HG03460 (cell line): ENCODE results near the gene CALN1.
"Not testable (repeated sequence)": the region's sequence is repeated elsewhere in the genome, so short reads cannot be mapped to it uniquely, and the experiment has no call there.

Experiments used
- ATAC-seq: cut with Tn5 transposase; IDR thresholded peaks from one replicate; pipeline ENCODE4 v1.9.1; 2021; ENCODE audit not compliant: unreplicated experiment

Gene CALN1

GRCh38 chr7:71768450-71768849 is 643.7 kb downstream of the CALN1 start:
- no peak for ATAC-seq

GRCh38 chr7:71766016-71766415 is 646.1 kb downstream of the CALN1 start:
- ATAC-seq, result no peak

GRCh38 chr7:71761336-71761735 is 650.8 kb downstream of the CALN1 start:
- no peak for ATAC-seq

- no peak for ATAC-seq
These were observed 657.3 kb downstream of the CALN1 start for GRCh38 chr7:71754828-71755227.

GRCh38 chr7:71753956-71754664 is 658.0 kb downstream of the CALN1 start:
- no peak for ATAC-seq

- no peak for ATAC-seq
These were observed 658.9 kb downstream of the CALN1 start for GRCh38 chr7:71753236-71753635.

- no peak for ATAC-seq
These were observed 659.8 kb downstream of the CALN1 start for GRCh38 chr7:71752171-71752935.

- no peak for ATAC-seq
These were observed 661.8 kb downstream of the CALN1 start for GRCh38 chr7:71750290-71750689.

- no peak for ATAC-seq
These were observed 666.1 kb downstream of the CALN1 start for GRCh38 chr7:71746006-71746405.

- ATAC-seq, result no peak
These were observed 672.0 kb downstream of the CALN1 start for GRCh38 chr7:71740174-71740560.

GRCh38 chr7:71739520-71740173 is 672.5 kb downstream of the CALN1 start:
- no peak for ATAC-seq

- ATAC-seq, result not testable (repeated sequence)
These were observed 674.1 kb downstream of the CALN1 start for GRCh38 chr7:71737931-71738540.

- ATAC-seq, result no peak
These were observed 676.1 kb downstream of the CALN1 start for GRCh38 chr7:71735961-71736556.

GRCh38 chr7:71733107-71733870 is 678.8 kb downstream of the CALN1 start:
- no peak for ATAC-seq

GRCh38 chr7:71731740-71732139 is 680.4 kb downstream of the CALN1 start:
- no peak for ATAC-seq
